Spleen (tissue), 7 donors: ENCODE measurements around the gene OXTR.

Source experiments
- CTCF ChIP-seq, 11 experiments: fragments of 200-600 bp in 7 of 11; fragments of 450-650 bp in 4 of 11; sonication (generic) in 4 of 11; IDR thresholded peaks in 8 of 11; conservative IDR thresholded peaks in 3 of 11; 1 replicate in 7 of 11; 2 replicates in 4 of 11; pipeline versions ENCODE4 v1.4.0 to v1.8.0; 2016 to 2021; ENCODE audit warnings: antibody characterized with exemption in 11 of 11, inconsistent platforms in 4 of 11, mild to moderate bottlenecking in 1 of 11
- POLR2A ChIP-seq, 3 donors: fragments of 450-650 bp; IDR thresholded peaks; one replicate each; pipeline ENCODE4 v1.5.1; 2017; ENCODE audit warnings: antibody characterized with exemption in 3 of 3, mild to moderate bottlenecking in 1 of 3
- POLR2AphosphoS5 ChIP-seq, 3 donors: sonication (generic); formaldehyde crosslinking; IDR thresholded peaks; one replicate each; pipeline ENCODE4 v1.5.1; 2017; ENCODE audit warnings: antibody characterized with exemption in 3 of 3
- donor health status: DM: no; HTN: no; CAD: no; lungs with moderate emphysema.
- donor health status: DM: no; HTN: no; CAD: no.
- donor health status: DM: no; HTN: no; CAD: no.

GRCh38 chr3:8816106-8816505 is 46.7 kb upstream of the OXTR start:
- TF ChIP-seq CTCF (IDR thresholded peaks at IDR 0.05 in 8 of 11, conservative IDR thresholded peaks at IDR 0.05 in 3 of 11) (no peak), POLR2AphosphoS5 (IDR thresholded peaks at IDR 0.05) (no peak), POLR2A (IDR thresholded peaks at IDR 0.05) (no peak)
